Omental fat pad (tissue), 4 donors: ENCODE data around the gene NCAN. TPM values are rescaled to one million over a fixed set of nuclear protein-coding genes. Genes with fewer than 3 reads are reported as not detected.

Source experiments
- ATAC-seq: fragments of 150-250 bp; one replicate; pipeline ENCODE4 v1.9.1; 2016; ENCODE audit warnings: mild to moderate bottlenecking, moderate library complexity; ENCODE audit not compliant: low FRiP score
- DNase-seq: peaks from one replicate; pipeline ENCODE4 v3.0.0-alpha.2; 2019; ENCODE audit warnings: low spot score
- CTCF ChIP-seq, 3 donors: fragments of 450-650 bp; IDR thresholded peaks; one replicate each; pipeline ENCODE4 v1.5.1; 2016 to 2017; ENCODE audit warnings: antibody characterized with exemption in 3 of 3, mild to moderate bottlenecking in 3 of 3, moderate library complexity in 2 of 3
- total RNA-seq, 4 donors: library from RNA; depleted of rRNA; stranded (reverse); fragments of >200 nt; gene quantifications; one replicate each; pipeline ENCODE4 v1.1.0, GENCODE V29; 2016

The NCAN gene
- total RNA-seq, 4 donors from 2014 or later: not detected

GRCh38 chr19:19207637-19208572 is 3.9 kb upstream of the NCAN start:
- ATAC-seq: no peak
- no peak for TF ChIP-seq CTCF (IDR thresholded peaks at IDR 0.05)
- DNase-seq: no peak

DNA sequence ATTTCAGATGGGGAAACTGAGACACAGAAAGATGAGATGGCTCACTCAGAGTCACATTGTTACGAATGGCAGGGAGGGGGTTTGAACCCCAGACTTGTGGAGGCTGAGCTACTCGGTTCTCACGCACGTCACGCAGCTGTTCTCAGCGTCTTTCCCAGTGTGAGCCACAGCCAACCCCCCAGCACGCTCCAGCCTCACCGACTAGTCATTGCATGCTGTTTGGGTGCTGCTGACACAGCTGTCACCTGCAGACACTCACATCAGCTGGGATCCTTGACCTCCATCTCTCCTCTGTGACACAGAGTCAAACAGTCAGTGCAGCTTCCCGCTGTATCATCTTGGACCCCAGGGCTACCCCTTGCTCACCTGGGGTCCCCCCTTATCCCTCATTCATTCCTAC is 2.4 kb upstream of the NCAN start:
- TF ChIP-seq CTCF (IDR thresholded peaks at IDR 0.05): no peak
- ATAC-seq (no peak), DNase-seq (no peak)

DNA sequence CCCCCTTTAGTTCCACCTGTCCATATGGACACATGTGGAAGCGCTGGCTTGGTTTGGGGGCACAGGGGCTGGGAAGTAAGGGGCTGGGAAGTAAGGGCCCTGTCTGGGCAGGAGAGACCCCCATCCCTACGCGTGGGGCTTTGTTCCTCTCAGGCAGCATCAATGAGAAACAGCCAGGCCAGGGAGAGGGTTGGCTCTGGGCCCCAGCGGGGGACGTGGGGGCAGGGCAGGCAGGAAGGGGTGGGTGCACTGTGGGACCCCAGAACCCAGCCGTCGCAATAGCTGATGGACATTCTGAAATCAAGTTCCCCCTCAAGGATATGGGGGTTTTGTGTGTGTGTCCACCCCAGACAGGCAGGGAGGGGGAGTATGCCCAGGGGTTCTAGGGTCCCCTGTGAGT is 1.2 kb downstream of the NCAN start:
- DNase-seq (no peak), ATAC-seq (no peak)
- TF ChIP-seq CTCF (IDR thresholded peaks at IDR 0.05): no peak

GRCh38 chr19:19213426-19214158 is 1.8 kb downstream of the NCAN start:
- DNase-seq: no peak
- TF ChIP-seq CTCF (IDR thresholded peaks at IDR 0.05): no peak

DNA sequence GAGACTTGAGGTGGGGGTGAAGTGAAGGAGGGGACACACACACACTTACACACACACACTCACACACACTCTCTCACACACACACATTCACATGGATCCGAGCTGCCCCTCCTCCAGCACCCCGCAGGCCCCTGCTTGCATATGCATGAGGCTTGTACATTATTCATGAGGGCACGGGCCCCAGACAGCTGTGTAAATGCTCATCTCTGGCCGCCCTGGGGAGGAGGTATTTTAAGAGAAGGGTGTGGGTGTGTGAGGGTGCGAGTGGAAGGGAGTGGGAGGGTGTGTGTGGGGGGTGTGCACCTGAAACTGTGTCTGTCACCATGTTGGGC is 2.4 kb downstream of the NCAN start:
- TF ChIP-seq CTCF (IDR thresholded peaks at IDR 0.05): no peak
- DNase-seq (no peak), ATAC-seq (no peak)

More at GRCh38 chr19:19213426-19214158, 1.8 kb downstream of the NCAN start:
- no peak for ATAC-seq

DNA sequence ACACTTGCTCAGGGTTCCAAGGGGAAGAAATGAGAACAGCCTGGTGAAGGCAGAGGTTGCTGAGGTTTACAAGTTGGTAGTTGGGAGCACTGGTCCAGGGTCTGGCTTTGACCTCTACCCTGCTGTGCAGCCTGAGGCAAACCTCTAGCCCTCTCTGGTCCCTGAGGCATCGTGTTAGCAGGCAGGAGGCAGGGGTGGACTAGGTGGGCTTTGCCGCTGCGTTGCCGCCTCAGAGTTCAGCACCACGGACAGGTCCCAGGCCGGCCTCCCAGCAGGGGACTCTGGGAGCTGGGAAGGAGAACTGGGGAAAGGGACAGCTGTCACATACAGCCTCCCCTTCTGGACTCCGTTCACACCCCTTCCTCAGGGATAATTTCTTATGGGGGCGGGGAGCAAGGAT is 3.1 kb downstream of the NCAN start:
- DNase-seq (no peak), ATAC-seq (no peak)
- TF ChIP-seq CTCF (IDR thresholded peaks at IDR 0.05): no peak
